Measurements from ENCODE around the gene CALY.

Gene CALY

DNA sequence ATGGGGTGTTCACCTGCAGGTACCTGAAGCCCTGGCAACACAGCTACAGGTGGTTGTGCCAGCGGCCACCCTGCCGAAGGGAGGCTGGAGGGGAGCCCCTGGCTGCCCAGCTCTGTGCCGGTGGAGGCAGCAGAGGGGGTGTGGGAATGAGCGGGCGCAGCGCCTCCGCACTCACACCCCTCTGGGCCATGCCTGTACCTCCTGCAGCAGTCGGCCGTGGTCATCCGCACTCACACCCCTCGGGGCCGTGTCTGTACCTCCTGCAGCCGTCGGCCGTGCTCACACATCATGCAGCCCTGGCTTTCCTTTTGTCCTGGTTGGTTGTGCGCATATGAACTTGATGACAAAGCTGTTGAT is 26.3 kb downstream of the CALY start:
- no peak for TF ChIP-seq CTCF (IDR thresholded peaks at IDR 0.05; ENCODE audit: insufficient read depth, low read length, missing control alignments)
- no peak for DNase-seq (ENCODE audit: low read depth, low spot score)
- CTCF ChIA-PET, result interaction anchor here (0.9 to 2.2 kb wide), 5 partner anchors 9 to 408 kb away, joined by 3 to 10 read pairs (median 4); no protein-coding TSS in a partner anchor
- POLR2A ChIA-PET, result no interaction called here
- no peak overlapping the region for H3K4me3 ChIP-seq (ENCODE audit: low read depth, low read length)

- ChIA-PET POLR2A (no interaction called here), CTCF (interaction anchor here (0.9 to 2.2 kb wide), 4 partner anchors 9 to 408 kb away, joined by 3 to 10 read pairs (median 6); no protein-coding TSS in a partner anchor)
- no peak for DNase-seq (ENCODE audit: low read depth, low spot score)
- TF ChIP-seq CTCF (IDR thresholded peaks at IDR 0.05; ENCODE audit: insufficient read depth, low read length, missing control alignments), result no peak
- no peak overlapping the region for H3K4me3 ChIP-seq (ENCODE audit: low read depth, low read length)
These were observed 26.8 kb downstream of the CALY start for GRCh38 chr10:133309720-133310398.

DNA sequence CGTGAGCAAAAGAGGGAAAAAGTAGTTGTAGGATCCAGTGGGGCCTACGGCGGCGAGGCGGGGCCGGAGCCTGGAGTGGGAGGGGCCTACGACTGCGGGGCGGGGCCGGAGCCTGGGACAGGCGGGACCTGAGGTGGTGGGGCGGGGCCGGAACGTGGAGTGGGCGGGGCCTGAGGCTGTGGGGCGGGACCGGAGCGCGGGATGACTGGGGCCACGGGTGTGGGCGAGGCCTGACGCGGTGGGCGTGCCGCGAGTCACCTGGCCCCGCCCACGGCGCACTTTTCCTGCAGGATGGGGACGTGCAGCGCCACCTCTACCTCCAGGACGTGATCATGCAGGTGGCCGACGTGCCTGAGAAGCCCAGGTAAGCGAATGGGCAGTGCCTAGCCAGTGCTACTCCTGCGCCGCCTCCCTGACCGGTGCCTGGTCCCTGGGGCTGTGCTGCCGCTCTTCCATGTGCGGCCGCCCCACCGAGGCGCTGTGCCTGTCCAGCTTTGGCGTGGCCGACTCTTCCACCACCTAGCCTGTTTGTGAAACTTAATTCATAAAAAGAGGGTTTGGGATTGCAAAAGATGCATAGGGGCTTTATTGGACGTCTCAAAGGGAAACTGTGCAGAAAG is 27.5 kb downstream of the CALY start:
- ChIA-PET POLR2A (no interaction called here), CTCF (interaction anchor here (2.0 to 2.2 kb wide), 2 partner anchors 10 to 20 kb away, joined by 9 to 10 read pairs; no protein-coding TSS in a partner anchor)
- peak overlapping the region; percentile 66 for H3K4me3 ChIP-seq (ENCODE audit: low read depth, low read length)
- TF ChIP-seq CTCF (IDR thresholded peaks at IDR 0.05; ENCODE audit: insufficient read depth, low read length, missing control alignments), result no peak
- DNase-seq (ENCODE audit: low read depth, low spot score), result no peak

GRCh38 chr10:133308421-133309099 is 28.1 kb downstream of the CALY start, which contains the start of the genes TUBGCP2 and ZNF511:
TUBGCP2 (minus strand) TSS chr10:133308872; CDS start chr10:133302941, 5,931 bp downstream.
ZNF511 (plus strand) TSS chr10:133308914; CDS start chr10:133308944, 30 bp downstream.
- POLR2A ChIA-PET, result interaction anchor here (1.2 kb wide), 1 partner anchor 165 kb away, joined by 4 read pairs; no protein-coding TSS in a partner anchor
- H3K4me3 ChIP-seq (ENCODE audit: low read depth, low read length), result peak within 1 kb of the TSS; percentile 66
- peak; percentile 33 for TF ChIP-seq CTCF (IDR thresholded peaks at IDR 0.05; ENCODE audit: insufficient read depth, low read length, missing control alignments)
- no peak for DNase-seq (ENCODE audit: low read depth, low spot score)
- CTCF ChIA-PET, result interaction anchor here (0.9 to 2.7 kb wide), 12 partner anchors 9 to 307 kb away, joined by 3 to 22 read pairs (median 6); no protein-coding TSS in a partner anchor

- ChIA-PET CTCF (interaction anchor here (0.8 to 2.7 kb wide), 17 partner anchors 8 to 307 kb away, joined by 3 to 22 read pairs (median 4); no protein-coding TSS in a partner anchor), POLR2A (interaction anchor here (1.2 kb wide), 1 partner anchor 164 kb away, joined by 4 read pairs; no protein-coding TSS in a partner anchor)
- no peak for DNase-seq (ENCODE audit: low read depth, low spot score)
- peak overlapping the region; percentile 66 for H3K4me3 ChIP-seq (ENCODE audit: low read depth, low read length)
- peak; percentile 73 for TF ChIP-seq CTCF (IDR thresholded peaks at IDR 0.05; ENCODE audit: insufficient read depth, low read length, missing control alignments)
These were observed 28.8 kb downstream of the CALY start for GRCh38 chr10:133307776-133308420.
